ENCODE data around the gene TRAPPC4.
A peak's percentile ranks its signal among the peaks of the same experiment; 100 is the strongest.
"Not testable (repeated sequence)": the region's sequence is repeated elsewhere in the genome, so short reads cannot be mapped to it uniquely, and the experiment has no call there.

TRAPPC4 gene

GRCh38 chr11:119018074-119018938 is at the start of gene TRAPPC4, which contains the start of gene RPS25:
TSS of gene TRAPPC4 (plus strand) at chr11:119018766. CDS start at chr11:119018796, 30 bp downstream.
TSS of gene RPS25 (minus strand) at chr11:119018343. CDS start at chr11:119018284, 59 bp downstream.
- peak; percentile 93 to 95 for DNase-seq

GRCh38 chr11:118969508-118969907 is 49.1 kb upstream of the TRAPPC4 start:
- not testable (repeated sequence) for DNase-seq

- DNase-seq: no peak
Observed at GRCh38 chr11:118971646-118972045, 46.9 kb upstream of the TRAPPC4 start, which contains the start of gene FOXR1. TSS of gene FOXR1 (plus strand) at chr11:118971761. CDS start at chr11:118971932, 171 bp downstream.

GRCh38 chr11:118973985-118974384 is 44.6 kb upstream of the TRAPPC4 start:
- DNase-seq: no peak

GRCh38 chr11:118975771-118976709 is 42.5 kb upstream of the TRAPPC4 start:
- DNase-seq: peak in 1 of 2 experiments; percentile 7

GRCh38 chr11:118979434-118979833 is 39.1 kb upstream of the TRAPPC4 start:
- DNase-seq: no peak

- no peak for DNase-seq
Observed at GRCh38 chr11:118980191-118980881, 38.2 kb upstream of the TRAPPC4 start.

- not testable (repeated sequence) for DNase-seq
Observed at GRCh38 chr11:118984337-118984736, 34.2 kb upstream of the TRAPPC4 start.

GRCh38 chr11:118984825-118985224 is 33.7 kb upstream of the TRAPPC4 start:
- DNase-seq: no peak

GRCh38 chr11:118988280-118988679 is 30.3 kb upstream of the TRAPPC4 start:
- no peak for DNase-seq

- not testable (repeated sequence) for DNase-seq
Observed at GRCh38 chr11:118991486-118992038, 27.0 kb upstream of the TRAPPC4 start.

GRCh38 chr11:118996926-118997626 is 21.5 kb upstream of the TRAPPC4 start:
- peak in 1 of 2 experiments; percentile 17 for DNase-seq

GRCh38 chr11:118997627-118998387 is 20.8 kb upstream of the TRAPPC4 start, which contains the start of gene CENATAC:
TSS of gene CENATAC (plus strand) at chr11:118998138. CDS start at chr11:118998198, 60 bp downstream.
- peak; percentile 83 to 87 for DNase-seq

GRCh38 chr11:118998388-118998717 is 20.2 kb upstream of the TRAPPC4 start:
- DNase-seq: no peak

GRCh38 chr11:118998822-118999221 is 19.7 kb upstream of the TRAPPC4 start:
- no peak for DNase-seq

- DNase-seq: no peak
Observed at GRCh38 chr11:119000906-119001305, 17.7 kb upstream of the TRAPPC4 start.

- no peak for DNase-seq
Observed at GRCh38 chr11:119006656-119007055, 11.9 kb upstream of the TRAPPC4 start.

GRCh38 chr11:119011476-119012053 is 7.0 kb upstream of the TRAPPC4 start:
- no peak for DNase-seq

- no peak for DNase-seq
Observed at GRCh38 chr11:119012629-119013170, 5.9 kb upstream of the TRAPPC4 start.
